Spleen (tissue), 11 donors: ENCODE data around the gene ITPR1. TPM values are rescaled to one million over a fixed set of nuclear protein-coding genes. Genes with fewer than 3 reads are reported as not detected.

Experiments
- DNase-seq: peaks from one replicate; pipeline ENCODE4 v3.0.0-alpha.2; 2020
- H3K27ac ChIP-seq, 8 donors: fragments of 200-600 bp; sonication (generic) in 7 of 8; 1 replicate in 4 of 8; 2 replicates in 4 of 8; pipeline versions ENCODE4 v1.5.0 to v1.8.0; 2016 to 2021; ENCODE audit warnings: inconsistent platforms in 4 of 8, mild to moderate bottlenecking in 4 of 8, moderate library complexity in 1 of 8
- H3K27me3 ChIP-seq, 7 donors: fragments of 200-600 bp; sonication (generic) in 6 of 7; replicated peaks in 1 of 7; 1 replicate in 4 of 7; 2 replicates in 3 of 7; pipeline versions ENCODE4 v1.5.0 to v1.8.0; 2016 to 2021; ENCODE audit warnings: inconsistent platforms in 3 of 7, mild to moderate bottlenecking in 1 of 7
- H3K36me3 ChIP-seq, 6 donors: fragments of 200-600 bp; sonication (generic) in 5 of 6; 1 replicate in 4 of 6; 2 replicates in 2 of 6; pipeline versions ENCODE4 v1.5.0 to v1.8.0; 2016 to 2021; ENCODE audit warnings: inconsistent platforms in 2 of 6
- H3K4me1 ChIP-seq, 6 donors: fragments of 200-600 bp; sonication (generic) in 5 of 6; 1 replicate in 3 of 6; 2 replicates in 3 of 6; pipeline versions ENCODE4 v1.5.0 to v1.8.0; 2016 to 2021; ENCODE audit warnings: inconsistent platforms in 3 of 6
- H3K4me3 ChIP-seq, 8 donors: fragments of 200-600 bp; sonication (generic) in 7 of 8; 1 replicate in 4 of 8; 2 replicates in 4 of 8; pipeline versions ENCODE4 v1.5.0 to v1.8.0; 2016 to 2021; ENCODE audit warnings: inconsistent platforms in 4 of 8, mild to moderate bottlenecking in 4 of 8, moderate library complexity in 2 of 8
- H3K9me3 ChIP-seq, 8 donors: fragments of 200-600 bp; sonication (generic) in 7 of 8; 1 replicate in 4 of 8; 2 replicates in 4 of 8; pipeline versions ENCODE4 v1.5.0 to v1.8.0; 2016 to 2021; ENCODE audit warnings: inconsistent platforms in 4 of 8
- POLR2A ChIP-seq, 3 donors: fragments of 450-650 bp; IDR thresholded peaks; one replicate each; pipeline ENCODE4 v1.5.1; 2017; ENCODE audit warnings: antibody characterized with exemption in 3 of 3, mild to moderate bottlenecking in 1 of 3
- POLR2AphosphoS5 ChIP-seq, 3 donors: sonication (generic); formaldehyde crosslinking; IDR thresholded peaks; one replicate each; pipeline ENCODE4 v1.5.1; 2017; ENCODE audit warnings: antibody characterized with exemption in 3 of 3
- WGBS, 5 donors: extraction: QIAGEN DNeasy Blood & Tissue Kit in 3 of 5; methylation state at CpG; one replicate each; pipeline versions ENCODE4 v1.1.5 to v1.1.7; 2013 to 2018; 5-methylcytosine and 5-hydroxymethylcytosine counted together
- intact Hi-C: fragments of 100-400 bp; cut with DNase I; formaldehyde crosslinking; loops from one replicate; pipeline ENCODE4 v1.15.0; 2023; ENCODE audit warnings: low total_unique reads
- polyA plus RNA-seq, 3 donors: library from polyadenylated mRNA; stranded (reverse); fragments of 200-250 nt; gene quantifications; one replicate each; pipeline ENCODE4 v1.2.1, GENCODE V29; 2013
- total RNA-seq, 7 donors: library from RNA; depleted of rRNA in 3 of 7; stranded (reverse); fragments of >200 nt in 3 of 7; fragmentation: NEBNext Ultra II Directional in 4 of 7; extraction: Animal tissue kit (Norgen Biotek cat#: 25700) in 4 of 7; gene quantifications; one replicate each; pipeline versions ENCODE4 v1.1.0 to v1.2.1, GENCODE V29; 2016 to 2021
- TF ChIP-seq, protein P1 (sequence below), 11 experiments: fragments of 200-600 bp in 7 of 11; fragments of 450-650 bp in 4 of 11; sonication (generic) in 4 of 11; IDR thresholded peaks in 8 of 11; conservative IDR thresholded peaks in 3 of 11; 1 replicate in 7 of 11; 2 replicates in 4 of 11; pipeline versions ENCODE4 v1.4.0 to v1.8.0; 2016 to 2021; ENCODE audit warnings: antibody characterized with exemption in 11 of 11, inconsistent platforms in 4 of 11, mild to moderate bottlenecking in 1 of 11
- donor health status: healthy with polysubstance abuse.
- donor health status: DM: no; HTN: no; CAD: no; lungs with moderate emphysema.
- donor health status: DM: no; HTN: no; CAD: no.
- donor health status: Bipolar disorder and iron deficiency.
- donor health status: healthy.
- donor health status: DM: no; HTN: no; CAD: no.
- donor health status: DM: yes; HTN: yes; CAD: no.

The ITPR1 gene
- total and polyA plus RNA-seq, 10 donors, result 17.5 to 194 (median 129) TPM

DNA sequence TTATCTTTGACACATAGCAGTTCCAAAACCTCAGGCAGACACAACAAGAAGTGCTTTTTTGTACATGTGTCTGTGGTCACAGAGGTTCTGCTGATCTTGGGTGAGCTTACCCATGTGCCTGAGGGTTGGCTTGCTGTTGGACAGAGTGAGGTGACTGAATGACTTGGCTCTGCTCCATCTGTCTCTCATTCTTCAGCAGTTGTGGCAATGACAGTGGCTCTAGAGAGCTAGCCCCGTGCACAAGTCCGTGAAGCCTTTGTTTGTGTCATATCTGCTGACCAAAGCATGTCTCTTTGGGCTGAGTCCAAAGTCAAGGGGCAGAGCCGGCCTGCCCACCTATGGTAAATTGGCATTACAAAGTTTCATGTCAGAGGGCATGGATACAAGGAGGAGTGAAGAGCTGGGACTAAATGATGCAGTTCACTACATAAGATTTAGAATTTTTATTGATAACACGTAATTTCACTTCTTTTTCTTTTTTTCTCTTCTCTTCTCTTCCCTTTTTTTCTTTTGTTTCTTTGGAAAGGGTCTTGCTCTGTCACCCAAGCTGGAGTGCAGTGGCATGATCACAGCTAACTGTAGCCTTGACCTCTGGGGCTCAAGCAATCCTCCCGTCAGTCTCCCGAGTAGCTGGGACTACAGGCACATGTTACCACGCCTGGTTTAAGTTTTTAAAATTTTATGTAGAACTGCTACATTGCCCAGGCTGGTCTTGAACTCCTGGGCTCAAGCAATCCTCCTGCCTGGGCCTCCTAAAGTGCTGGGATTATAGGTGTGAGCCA, 77.9 kb downstream of the ITPR1 start:
- Histone ChIP-seq H3K9me3 (no peaks in the 10 kb centered on the region), H3K27me3 (no peaks in the 10 kb centered on the region), H3K27ac (no peak overlapping the region), H3K4me3 (no peak overlapping the region), H3K36me3 (no peaks in the 10 kb centered on the region), H3K4me1 (peaks cover 0 to 30% (median 0%) of the 10 kb centered on the region in 6 donors)
- no peak for TF ChIP-seq POLR2A (IDR thresholded peaks at IDR 0.05)
- TF ChIP-seq POLR2AphosphoS5 (IDR thresholded peaks at IDR 0.05), result no peak
- TF ChIP-seq, protein P1, sequence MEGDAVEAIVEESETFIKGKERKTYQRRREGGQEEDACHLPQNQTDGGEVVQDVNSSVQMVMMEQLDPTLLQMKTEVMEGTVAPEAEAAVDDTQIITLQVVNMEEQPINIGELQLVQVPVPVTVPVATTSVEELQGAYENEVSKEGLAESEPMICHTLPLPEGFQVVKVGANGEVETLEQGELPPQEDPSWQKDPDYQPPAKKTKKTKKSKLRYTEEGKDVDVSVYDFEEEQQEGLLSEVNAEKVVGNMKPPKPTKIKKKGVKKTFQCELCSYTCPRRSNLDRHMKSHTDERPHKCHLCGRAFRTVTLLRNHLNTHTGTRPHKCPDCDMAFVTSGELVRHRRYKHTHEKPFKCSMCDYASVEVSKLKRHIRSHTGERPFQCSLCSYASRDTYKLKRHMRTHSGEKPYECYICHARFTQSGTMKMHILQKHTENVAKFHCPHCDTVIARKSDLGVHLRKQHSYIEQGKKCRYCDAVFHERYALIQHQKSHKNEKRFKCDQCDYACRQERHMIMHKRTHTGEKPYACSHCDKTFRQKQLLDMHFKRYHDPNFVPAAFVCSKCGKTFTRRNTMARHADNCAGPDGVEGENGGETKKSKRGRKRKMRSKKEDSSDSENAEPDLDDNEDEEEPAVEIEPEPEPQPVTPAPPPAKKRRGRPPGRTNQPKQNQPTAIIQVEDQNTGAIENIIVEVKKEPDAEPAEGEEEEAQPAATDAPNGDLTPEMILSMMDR (IDR thresholded peaks at IDR 0.05 in 8 of 11, conservative IDR thresholded peaks at IDR 0.05 in 3 of 11), result no peak
- intact Hi-C loops, result no loop called here
- 66 to 70% (median 68%) methylated on average over 7 of the region's 7 CpGs for WGBS, 5 donors
- DNase-seq, result no peak

DNA sequence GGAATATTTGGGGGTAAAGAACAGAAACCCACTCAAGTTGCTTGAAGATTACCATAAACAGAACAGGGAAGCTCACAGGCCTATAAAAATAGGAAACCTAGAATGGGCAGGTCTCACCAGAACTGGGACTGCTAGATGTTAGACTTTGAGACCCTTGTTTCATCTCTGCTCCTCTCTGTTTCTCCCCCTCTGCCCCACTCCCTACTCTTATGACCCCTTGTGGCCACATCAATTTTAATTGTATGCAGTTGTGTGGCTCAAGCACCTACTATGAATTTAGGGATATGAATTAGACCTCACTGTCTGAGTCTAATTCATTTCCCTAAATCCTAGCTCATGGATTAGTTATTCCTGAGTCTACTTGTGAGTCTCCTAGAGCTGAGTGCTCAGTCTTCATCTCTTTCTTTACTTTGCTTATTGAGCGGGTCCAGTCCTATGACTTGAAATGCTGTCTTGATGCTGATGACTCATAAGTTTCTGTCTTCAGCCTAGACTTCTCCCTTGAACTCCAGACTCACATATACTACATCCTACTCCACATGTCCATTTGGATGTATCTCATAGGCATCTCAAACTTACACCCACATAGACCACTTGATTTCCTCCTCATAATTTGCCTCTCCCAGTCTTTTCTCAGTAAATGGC, 78.7 kb downstream of the ITPR1 start:
- no peak for DNase-seq
- H3K4me1 ChIP-seq, result peaks cover 0 to 30% (median 0%) of the 10 kb centered on the region in 6 donors
- 86 to 100% (median 93%) methylated on average over 1 of the region's 1 CpG for WGBS, 5 donors
- no peaks in the 10 kb centered on the region for H3K36me3 ChIP-seq
- TF ChIP-seq POLR2AphosphoS5 (IDR thresholded peaks at IDR 0.05), result no peak
- no peak for TF ChIP-seq POLR2A (IDR thresholded peaks at IDR 0.05)
- TF ChIP-seq, protein P1 (IDR thresholded peaks at IDR 0.05 in 8 of 11, conservative IDR thresholded peaks at IDR 0.05 in 3 of 11), result peak in 2 of 11 experiments; percentile 13 to 22
- intact Hi-C loops, result no loop called here
- H3K4me3 ChIP-seq, result no peak overlapping the region
- no peak overlapping the region for H3K27ac ChIP-seq
- H3K9me3 ChIP-seq, result no peaks in the 10 kb centered on the region
- no peaks in the 10 kb centered on the region for H3K27me3 ChIP-seq

DNA sequence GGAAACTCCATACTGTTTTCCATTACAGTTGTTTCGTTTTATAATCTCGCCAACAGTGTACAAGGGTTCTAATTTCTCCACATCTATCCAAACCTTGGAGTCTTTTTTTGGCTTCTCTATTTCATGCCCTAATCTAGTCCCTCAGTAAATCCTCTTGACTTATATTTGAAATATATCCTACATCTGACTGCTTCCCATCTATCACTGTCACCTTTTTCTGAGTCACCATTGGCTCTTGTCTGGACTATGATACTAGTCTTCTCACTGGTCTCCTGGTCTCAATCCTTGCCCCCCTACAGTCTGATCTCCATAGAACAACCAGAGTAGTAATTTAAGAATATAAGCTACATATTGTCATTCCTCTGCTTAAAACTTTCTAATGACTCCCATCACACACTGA, 80.0 kb downstream of the ITPR1 start:
- Histone ChIP-seq H3K27ac (no peak overlapping the region), H3K4me1 (peaks cover 0 to 37% (median 0%) of the 10 kb centered on the region in 6 donors), H3K27me3 (no peaks in the 10 kb centered on the region), H3K9me3 (no peaks in the 10 kb centered on the region), H3K4me3 (no peak overlapping the region), H3K36me3 (no peaks in the 10 kb centered on the region)
- TF ChIP-seq POLR2A (IDR thresholded peaks at IDR 0.05) (no peak), POLR2AphosphoS5 (IDR thresholded peaks at IDR 0.05) (no peak)
- TF ChIP-seq, protein P1 (IDR thresholded peaks at IDR 0.05 in 8 of 11, conservative IDR thresholded peaks at IDR 0.05 in 3 of 11), result no peak
- WGBS, 5 donors, result 92 to 99% (median 97%) methylated on average over 2 of the region's 2 CpGs
- DNase-seq, result no peak
- intact Hi-C loops, result no loop called here

DNA sequence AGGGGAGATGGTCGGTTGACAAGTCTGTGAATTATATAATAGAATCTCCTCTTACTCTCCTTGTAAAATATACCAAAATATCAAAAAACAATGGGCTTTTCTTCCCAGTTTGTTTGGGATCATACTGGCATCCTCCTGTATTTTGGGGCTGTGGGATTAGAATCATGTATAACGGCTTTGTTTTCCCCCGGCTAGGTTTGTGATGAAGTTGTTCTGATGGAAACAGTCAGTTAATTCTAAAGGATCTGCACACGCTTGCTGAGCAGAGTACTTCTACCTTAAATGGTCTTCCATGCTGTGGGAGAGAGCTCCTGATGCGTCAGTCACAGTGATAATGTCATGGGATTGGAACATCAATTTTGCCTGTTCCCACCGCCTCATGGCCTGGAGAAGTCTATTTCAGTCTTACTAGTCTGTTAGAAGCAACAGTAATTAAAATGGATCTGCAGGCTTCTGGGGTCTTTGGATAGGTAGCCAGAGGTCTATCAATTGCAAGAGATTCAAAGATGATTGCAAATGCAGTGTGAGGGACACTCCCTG, 81.3 kb downstream of the ITPR1 start:
- WGBS, 5 donors, result 85 to 96% (median 95%) methylated on average over 6 of the region's 6 CpGs
- TF ChIP-seq, protein P1 (IDR thresholded peaks at IDR 0.05 in 8 of 11, conservative IDR thresholded peaks at IDR 0.05 in 3 of 11), result no peak

More for the DNA sequence above, 81.3 kb downstream of the ITPR1 start:
- Histone ChIP-seq H3K4me3 (no peak overlapping the region), H3K9me3 (no peaks in the 10 kb centered on the region), H3K27me3 (no peaks in the 10 kb centered on the region), H3K4me1 (peaks cover 0 to 34% (median 0%) of the 10 kb centered on the region in 6 donors), H3K36me3 (no peaks in the 10 kb centered on the region), H3K27ac (no peak overlapping the region)
- no peak for DNase-seq
- intact Hi-C loops, result no loop called here
